Mammary epithelial cell (primary cell): ENCODE data around the gene AUTS2.

ENCODE experiments used
- EZH2 ChIP-seq: IDR thresholded peaks from 2 replicates; pipeline ENCODE4 v1.6.1; 2012; ENCODE audit warnings: low read length, inconsistent platforms, borderline replicate concordance
- TF ChIP-seq, protein P1 (sequence below), 2 donors: IDR thresholded peaks in 1 of 2; conservative IDR thresholded peaks in 1 of 2; 2 replicates each; pipeline ENCODE4 v1.5.1; 2011 to 2012; ENCODE audit warnings: inconsistent platforms in 2 of 2, low read length in 2 of 2, mild to moderate bottlenecking in 2 of 2, control low read depth in 1 of 2, low read depth in 1 of 2; ENCODE audit not compliant: insufficient read depth in 1 of 2; ENCODE audit errors: extremely low read depth in 1 of 2

DNA sequence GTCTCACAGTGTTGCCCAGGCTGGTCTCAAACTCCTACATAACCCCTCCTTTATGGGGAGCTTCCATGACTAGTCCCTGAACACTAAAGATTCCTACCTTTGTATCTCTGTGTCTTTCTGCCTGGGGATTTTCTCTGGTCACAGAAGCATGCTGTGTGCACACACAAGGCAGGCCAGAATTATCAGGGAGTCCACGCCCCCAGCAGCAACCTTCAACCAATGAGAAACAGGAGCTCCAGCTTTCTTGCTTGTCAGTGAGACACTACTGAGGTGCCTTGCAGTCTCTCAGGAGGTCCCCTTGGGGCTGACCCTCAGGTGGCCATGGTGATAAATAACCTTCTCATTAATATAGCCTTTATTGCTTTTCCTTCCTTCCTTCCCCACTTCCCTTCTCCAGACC, 45.1 kb upstream of the AUTS2 start:
- TF ChIP-seq, protein P1, sequence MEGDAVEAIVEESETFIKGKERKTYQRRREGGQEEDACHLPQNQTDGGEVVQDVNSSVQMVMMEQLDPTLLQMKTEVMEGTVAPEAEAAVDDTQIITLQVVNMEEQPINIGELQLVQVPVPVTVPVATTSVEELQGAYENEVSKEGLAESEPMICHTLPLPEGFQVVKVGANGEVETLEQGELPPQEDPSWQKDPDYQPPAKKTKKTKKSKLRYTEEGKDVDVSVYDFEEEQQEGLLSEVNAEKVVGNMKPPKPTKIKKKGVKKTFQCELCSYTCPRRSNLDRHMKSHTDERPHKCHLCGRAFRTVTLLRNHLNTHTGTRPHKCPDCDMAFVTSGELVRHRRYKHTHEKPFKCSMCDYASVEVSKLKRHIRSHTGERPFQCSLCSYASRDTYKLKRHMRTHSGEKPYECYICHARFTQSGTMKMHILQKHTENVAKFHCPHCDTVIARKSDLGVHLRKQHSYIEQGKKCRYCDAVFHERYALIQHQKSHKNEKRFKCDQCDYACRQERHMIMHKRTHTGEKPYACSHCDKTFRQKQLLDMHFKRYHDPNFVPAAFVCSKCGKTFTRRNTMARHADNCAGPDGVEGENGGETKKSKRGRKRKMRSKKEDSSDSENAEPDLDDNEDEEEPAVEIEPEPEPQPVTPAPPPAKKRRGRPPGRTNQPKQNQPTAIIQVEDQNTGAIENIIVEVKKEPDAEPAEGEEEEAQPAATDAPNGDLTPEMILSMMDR (conservative IDR thresholded peaks at IDR 0.05 in 1 of 2, IDR thresholded peaks at IDR 0.05 in 1 of 2; ENCODE audit: extremely low read depth in 1 of 2, insufficient read depth in 1 of 2, low read depth in 1 of 2, low read length in 2 of 2): no peak
- TF ChIP-seq EZH2: no peak
